ENCODE measurements around the gene ARHGEF16. TPM values are rescaled to one million over a fixed set of nuclear protein-coding genes. Genes with fewer than 3 reads are reported as not detected.

The ARHGEF16 gene
- total RNA-seq, 1 donor from 2014 or later, result 10.6 TPM

- no peak overlapping the region for H3K4me3 ChIP-seq
- peaks cover 4% of the 10 kb centered on the region for H3K27me3 ChIP-seq (ENCODE audit: low read depth)
- peaks cover 10% of the 10 kb centered on the region for H3K9me3 ChIP-seq
- no peaks in the 10 kb centered on the region for H3K36me3 ChIP-seq
- DNase-seq (no peak), ATAC-seq (no peak)
- H3K4me1 ChIP-seq, result no peaks in the 10 kb centered on the region
- intact Hi-C loops (cut with DNase I), result no loop called here
- no peak overlapping the region for H3K27ac ChIP-seq
- no peak for TF ChIP-seq CTCF (IDR thresholded peaks at IDR 0.05)
Measured at GRCh38 chr1:3413975-3414710, 40.3 kb upstream of the ARHGEF16 start.

GRCh38 chr1:3415260-3416090 is 39.0 kb upstream of the ARHGEF16 start:
- no peak for TF ChIP-seq CTCF (IDR thresholded peaks at IDR 0.05)
- intact Hi-C loops (cut with DNase I), result no loop called here
- ATAC-seq, result no peak
- no peaks in the 10 kb centered on the region for H3K36me3 ChIP-seq
- no peak overlapping the region for H3K4me3 ChIP-seq
- H3K9me3 ChIP-seq, result peaks cover 10% of the 10 kb centered on the region
- DNase-seq, result no peak
- H3K27me3 ChIP-seq (ENCODE audit: low read depth), result peaks cover 4% of the 10 kb centered on the region
- no peak overlapping the region for H3K27ac ChIP-seq
- H3K4me1 ChIP-seq, result no peaks in the 10 kb centered on the region

- no peak overlapping the region for H3K4me3 ChIP-seq
- no peaks in the 10 kb centered on the region for H3K36me3 ChIP-seq
- no peak overlapping the region for H3K27ac ChIP-seq
- peak; percentile 20 for TF ChIP-seq CTCF (IDR thresholded peaks at IDR 0.05)
- no peak for DNase-seq
- intact Hi-C loops (cut with DNase I), result no loop called here
- H3K27me3 ChIP-seq (ENCODE audit: low read depth), result peaks cover 8% of the 10 kb centered on the region
- no peaks in the 10 kb centered on the region for H3K4me1 ChIP-seq
- ATAC-seq, result no peak
- peaks cover 10% of the 10 kb centered on the region for H3K9me3 ChIP-seq
Measured at GRCh38 chr1:3417082-3417739, 37.3 kb upstream of the ARHGEF16 start.

GRCh38 chr1:3417934-3418333 is 36.5 kb upstream of the ARHGEF16 start:
- peaks cover 4% of the 10 kb centered on the region for H3K27me3 ChIP-seq (ENCODE audit: low read depth)
- no peak overlapping the region for H3K27ac ChIP-seq
- no peaks in the 10 kb centered on the region for H3K36me3 ChIP-seq
- TF ChIP-seq CTCF (IDR thresholded peaks at IDR 0.05), result no peak
- intact Hi-C loops (cut with DNase I), result no loop called here
- no peak overlapping the region for H3K4me3 ChIP-seq
- ATAC-seq, result no peak
- peaks cover 3% of the 10 kb centered on the region for H3K4me1 ChIP-seq
- no peak for DNase-seq
- H3K9me3 ChIP-seq, result peaks cover 10% of the 10 kb centered on the region

GRCh38 chr1:3418600-3418999 is 35.9 kb upstream of the ARHGEF16 start:
- intact Hi-C loops (cut with DNase I), result no loop called here

More at GRCh38 chr1:3418600-3418999, 35.9 kb upstream of the ARHGEF16 start:
- H3K9me3 ChIP-seq, result peaks cover 10% of the 10 kb centered on the region
- no peak overlapping the region for H3K27ac ChIP-seq
- ATAC-seq, result no peak
- H3K4me3 ChIP-seq, result no peak overlapping the region
- peaks cover 4% of the 10 kb centered on the region for H3K27me3 ChIP-seq (ENCODE audit: low read depth)
- no peaks in the 10 kb centered on the region for H3K36me3 ChIP-seq
- peaks cover 9% of the 10 kb centered on the region for H3K4me1 ChIP-seq
- TF ChIP-seq CTCF (IDR thresholded peaks at IDR 0.05), result no peak
- no peak for DNase-seq
